ENCODE results near the gene SPRY1. TPM values are rescaled to one million over a fixed set of nuclear protein-coding genes. Genes with fewer than 3 reads are reported as not detected.

Gene SPRY1
- total RNA-seq, 1 experiment from 2014 or later = 76.3 TPM

DNA sequence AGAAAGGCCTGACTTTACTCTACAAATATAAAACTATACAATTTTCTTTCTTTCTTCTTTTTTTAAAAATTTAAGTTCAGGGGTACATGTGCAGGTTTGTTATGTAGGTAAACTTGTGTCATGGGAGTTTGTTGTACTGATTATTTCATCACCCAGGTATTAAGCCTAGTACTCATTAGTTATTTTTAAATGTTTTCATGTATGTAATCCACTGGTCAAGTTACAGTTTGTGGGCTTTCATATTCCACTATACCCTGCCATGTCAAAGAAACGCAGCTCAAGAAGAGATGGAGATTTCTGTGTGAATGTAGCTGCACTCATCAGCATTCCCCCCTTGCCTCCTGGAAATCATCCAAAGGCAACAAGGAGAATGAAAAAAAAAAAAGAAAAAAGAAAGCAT lies 31.2 kb upstream of the SPRY1 start:
- H2AK5ac ChIP-seq (ENCODE audit: insufficient read length, low read length) = no peak overlapping the region
- Mint-ChIP-seq H3K36me3 (ENCODE audit: insufficient read depth in 1 of 3, low read depth in 3 of 3) (peaks cover 4 to 19% (median 8%) of the 10 kb centered on the region in 3 experiments; a peak in 5 of 7 replicates), H3K4me1 (peaks cover 11 to 12% of the 10 kb centered on the region in 2 experiments), H3K27ac (no peak overlapping the region), H3K4me3 (no peak overlapping the region), H3K27me3 (ENCODE audit: low read depth) (no peaks in the 10 kb centered on the region), H3K9me3 (peaks cover 15 to 16% of the 10 kb centered on the region in 2 experiments)
- H3K79me1 ChIP-seq (ENCODE audit: insufficient read depth, low read depth, low read length, poor library complexity, severe bottlenecking) = no peaks in the 10 kb centered on the region
- H3K27ac ChIP-seq (ENCODE audit: insufficient read length, low read depth, low read length) = no peak overlapping the region
- no peak overlapping the region for H3T11ph ChIP-seq (ENCODE audit: low read length)
- H3K27me3 ChIP-seq (ENCODE audit: insufficient read depth, low read length) = no peaks in the 10 kb centered on the region
- no peak overlapping the region for H2BK12ac ChIP-seq (ENCODE audit: insufficient read length, low read depth, low read length)
- H4K5ac ChIP-seq (ENCODE audit: insufficient read length, low read depth, low read length) = no peak overlapping the region
- H4K8ac ChIP-seq (replicated peaks; ENCODE audit: insufficient read length, low read depth, low read length) = no peak overlapping the region
- H4K20me1 ChIP-seq (ENCODE audit: control insufficient read depth, insufficient read depth, insufficient read length) = no peaks in the 10 kb centered on the region
- no peak overlapping the region for H2AFZ ChIP-seq (ENCODE audit: low read length)
- no peaks in the 10 kb centered on the region for H3K79me2 ChIP-seq (ENCODE audit: insufficient read depth, low read length)
- no peaks in the 10 kb centered on the region for H3K23me2 ChIP-seq (ENCODE audit: insufficient read length, low read depth, low read length, poor library complexity, severe bottlenecking)
- no CpG with 5 or more reads among the region's 1 CpG for WGBS (ENCODE audit: extremely low coverage, insufficient read length, low lambda C conversion rate)
- no peaks in the 10 kb centered on the region for H3K9me3 ChIP-seq (ENCODE audit: control insufficient read depth, low read depth, low read length)
- no peak overlapping the region for H4K91ac ChIP-seq (ENCODE audit: insufficient read length, low read depth, low read length)
- H3K9ac ChIP-seq (ENCODE audit: extremely low read depth, insufficient read length, low read length) = no peak overlapping the region
- H3K23ac ChIP-seq (ENCODE audit: insufficient read length, low read depth, low read length) = no peak overlapping the region
- H3K18ac ChIP-seq (ENCODE audit: insufficient read length, low read depth, low read length) = no peak overlapping the region
- H2BK5ac ChIP-seq (ENCODE audit: insufficient read length, low read length) = no peak overlapping the region
- H3K4me2 ChIP-seq (ENCODE audit: insufficient read depth, insufficient read length, low read length) = no peak overlapping the region
- H3K56ac ChIP-seq (ENCODE audit: insufficient read length, low read depth, low read length) = no peak overlapping the region
- H3K4ac ChIP-seq (ENCODE audit: low read depth, low read length) = no peak overlapping the region
- TF ChIP-seq CTCF (conservative IDR thresholded peaks at IDR 0.05) = no peak
- H2BK20ac ChIP-seq (ENCODE audit: low read depth, low read length, poor library complexity, severe bottlenecking) = no peak overlapping the region
- H2BK120ac ChIP-seq (ENCODE audit: low read depth, low read length, poor library complexity, severe bottlenecking) = no peak overlapping the region
- H3K4me1 ChIP-seq (ENCODE audit: insufficient read depth, low read length) = no peaks in the 10 kb centered on the region
- H2BK15ac ChIP-seq (ENCODE audit: low read depth, low read length) = no peak overlapping the region
- no peak overlapping the region for H3K14ac ChIP-seq (ENCODE audit: insufficient read depth, low read length)
- DNase-seq = no peak

Measured in H9 (cell line).